Renal cortex interstitium (tissue), 11 donors: ENCODE measurements around the gene CEP104. TPM values are rescaled to one million over a fixed set of nuclear protein-coding genes. Genes with fewer than 3 reads are reported as not detected.

Experiments
- DNase-seq, 11 donors: peaks; one replicate each; pipeline ENCODE4 v3.0.0-alpha.2; 2013; ENCODE audit warnings: low read depth in 9 of 11, low spot score in 4 of 11; ENCODE audit errors: extremely low read depth in 1 of 11
- polyA plus RNA-seq, 3 donors: library from polyadenylated mRNA; unstranded; fragments of 120-200 nt; gene quantifications; one replicate each; pipeline ENCODE4 v1.2.1, GENCODE V29; 2013; ENCODE audit not compliant: insufficient read length in 3 of 3

Gene CEP104
- polyA plus RNA-seq, 3 donors, result 38.0 to 50.6 (median 41.0) TPM

DNA sequence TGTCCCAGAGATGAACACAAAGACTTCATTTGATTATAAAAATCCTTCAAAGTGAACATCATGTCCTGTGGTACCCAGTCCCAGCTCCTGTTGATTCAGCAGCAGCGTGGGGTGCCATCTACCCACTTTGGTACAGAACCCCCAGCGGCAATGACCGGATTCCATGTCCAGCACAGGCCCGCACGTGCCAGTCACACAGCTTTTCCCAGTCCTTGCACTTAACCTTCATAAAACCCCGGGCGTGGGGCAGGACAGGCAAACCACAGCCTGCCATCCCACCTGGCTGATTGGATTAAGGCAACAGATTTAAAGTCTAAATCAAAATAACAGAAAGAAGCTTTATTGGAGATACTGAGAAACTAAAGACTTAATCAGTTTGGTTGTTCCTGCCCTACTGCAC, 15.5 kb downstream of the CEP104 start:
- no peak for DNase-seq

DNA sequence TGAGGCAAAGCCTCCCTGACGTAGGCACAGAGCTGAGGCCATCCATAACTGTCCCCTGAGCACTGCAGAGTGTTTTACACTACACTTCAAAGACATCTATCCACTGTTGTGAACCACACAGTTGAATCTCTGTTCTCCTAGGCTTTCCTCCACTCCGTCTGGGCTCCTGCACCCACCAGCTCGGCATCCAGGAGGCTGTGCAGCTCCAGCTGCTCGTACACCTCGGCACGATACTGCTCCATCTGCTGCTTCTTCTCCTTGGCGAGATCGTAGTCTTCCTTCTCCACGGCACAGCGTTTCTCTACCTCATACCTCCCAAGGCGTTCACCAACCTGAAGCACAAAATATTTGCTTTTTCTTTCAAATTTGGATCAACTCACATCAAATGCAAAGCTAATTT, 18.2 kb downstream of the CEP104 start:
- DNase-seq, result no peak

GRCh38 chr1:3837685-3838084, 19.3 kb downstream of the CEP104 start:
- no peak for DNase-seq

DNA sequence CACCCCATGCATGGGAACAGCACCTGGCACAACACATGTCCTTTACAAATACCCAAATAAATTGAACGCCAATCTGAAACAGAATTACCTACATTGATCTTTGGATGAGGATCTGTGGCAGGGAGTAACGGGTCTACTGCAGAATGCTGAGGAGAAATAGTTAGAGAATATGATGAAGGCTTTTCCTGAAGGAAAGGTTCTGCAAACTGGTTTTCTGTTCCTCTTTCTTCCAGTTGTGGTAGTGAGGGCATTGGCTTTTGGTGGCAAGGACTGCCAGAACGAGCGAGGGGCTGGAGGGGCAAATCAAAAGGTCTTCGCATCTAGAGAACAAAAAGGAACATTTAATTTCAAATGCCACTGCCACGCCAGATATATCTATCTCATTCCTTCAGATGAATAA, 19.8 kb downstream of the CEP104 start:
- DNase-seq, result no peak

- DNase-seq, result no peak
These were observed 20.6 kb downstream of the CEP104 start for GRCh38 chr1:3836421-3836820.

GRCh38 chr1:3834701-3835100, 22.3 kb downstream of the CEP104 start:
- no peak for DNase-seq

DNA sequence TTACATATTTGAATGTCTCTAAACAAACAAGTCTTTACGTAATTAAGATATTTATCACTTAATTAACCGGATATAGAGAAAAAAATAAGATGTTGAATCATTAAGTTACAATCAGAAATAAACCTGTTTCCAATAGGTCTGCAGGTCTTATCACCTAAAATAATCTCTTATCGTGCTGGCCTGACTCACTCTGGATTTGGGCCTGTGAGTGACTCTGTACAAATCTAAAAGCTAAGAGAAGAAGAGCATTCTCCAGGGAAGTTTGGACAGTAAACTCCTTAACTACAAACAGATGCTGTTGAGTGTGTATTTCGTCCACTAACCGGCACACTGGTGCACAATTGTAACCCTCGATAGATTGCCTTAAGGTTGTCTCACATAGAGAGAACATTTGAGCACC, 25.3 kb downstream of the CEP104 start:
- no peak for DNase-seq

GRCh38 chr1:3828391-3828790, 28.6 kb downstream of the CEP104 start:
- DNase-seq, result no peak

DNA sequence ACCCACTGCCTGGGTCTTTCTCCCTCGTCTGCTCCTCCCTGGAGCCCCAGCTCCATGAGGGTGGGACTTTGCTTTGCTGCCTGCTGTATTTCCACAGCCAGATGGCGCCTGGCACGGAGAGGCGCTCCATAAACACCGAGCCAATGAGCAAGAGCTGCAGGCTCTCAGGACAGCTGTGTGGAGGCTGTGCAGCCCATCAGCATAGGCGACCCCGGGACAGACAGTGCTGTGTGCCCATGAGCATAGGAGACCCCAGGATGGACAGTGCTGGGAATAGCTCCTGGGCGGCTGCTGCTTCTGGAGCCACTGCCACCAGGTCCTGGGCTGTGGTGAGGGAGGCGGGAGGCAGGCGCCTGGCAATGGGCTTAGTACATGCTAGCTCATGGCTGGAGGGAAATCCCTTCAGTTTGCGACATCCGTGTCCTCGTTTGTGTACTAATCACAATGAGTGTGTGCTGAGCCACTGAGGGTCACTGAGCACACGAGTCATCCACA, 29.2 kb downstream of the CEP104 start:
- no peak for DNase-seq

GRCh38 chr1:3825356-3825755, 31.7 kb downstream of the CEP104 start:
- no peak for DNase-seq

DNA sequence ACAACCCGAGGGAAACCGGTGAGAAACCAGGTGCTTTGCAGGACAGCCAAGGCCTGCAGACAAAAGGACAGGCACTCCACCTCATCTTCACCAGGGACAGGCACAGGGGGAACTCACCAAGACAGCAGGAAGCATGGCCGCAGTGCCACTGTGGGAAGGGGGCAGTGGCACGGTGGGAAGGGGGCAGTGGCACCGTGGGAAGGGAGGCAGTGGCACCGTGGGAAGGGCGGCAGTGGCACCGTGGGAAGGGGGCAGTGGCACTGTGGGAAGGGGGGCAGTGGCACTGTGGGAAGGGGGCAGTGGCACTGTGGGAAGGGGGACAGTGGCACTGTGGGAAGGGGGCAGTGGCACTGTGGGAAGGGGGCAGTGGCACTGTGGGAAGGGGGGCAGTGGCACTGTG, 32.4 kb downstream of the CEP104 start:
- DNase-seq, result no peak

- no peak for DNase-seq
These were observed 34.6 kb downstream of the CEP104 start for GRCh38 chr1:3822421-3822820.

DNA sequence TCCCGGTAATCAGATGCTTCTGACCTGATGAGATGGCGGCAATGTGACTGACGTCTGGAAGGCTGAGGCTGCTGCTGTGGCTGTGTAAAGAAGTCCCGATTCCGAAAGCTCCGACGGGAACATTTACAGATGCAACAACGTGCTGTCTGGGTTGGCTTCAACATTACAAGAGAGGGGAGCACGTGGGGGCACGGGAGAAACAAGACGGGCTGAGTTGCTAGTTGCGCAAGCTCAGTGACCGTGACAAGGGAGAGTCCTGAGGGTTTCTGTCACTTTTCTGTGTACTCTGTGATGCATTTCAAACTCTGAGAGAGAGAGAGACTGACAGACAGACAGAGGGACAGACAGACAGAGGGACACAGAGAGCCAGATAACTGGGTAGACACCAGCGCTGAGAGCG, 35.1 kb downstream of the CEP104 start:
- DNase-seq, result no peak

DNA sequence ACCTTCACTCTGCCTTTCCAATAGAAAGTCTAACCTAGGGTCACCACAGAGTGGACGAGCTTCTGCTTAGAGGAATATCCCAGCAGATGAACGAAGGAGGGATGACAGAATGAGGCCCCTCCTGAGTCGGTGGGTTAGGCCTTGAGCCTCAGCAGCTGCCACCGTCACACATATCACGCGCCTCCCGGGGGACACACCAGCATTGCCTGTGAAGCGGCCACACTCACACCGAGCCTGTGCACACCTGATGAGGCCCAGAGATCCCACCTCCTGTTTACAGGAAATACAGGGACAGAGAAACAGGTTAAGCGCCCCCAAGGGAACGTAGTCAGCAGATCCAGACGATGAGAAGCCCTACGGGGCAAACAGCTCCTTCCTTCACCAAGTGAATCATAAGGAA, 35.6 kb downstream of the CEP104 start:
- no peak for DNase-seq

GRCh38 chr1:3821004-3821403, 36.0 kb downstream of the CEP104 start:
- DNase-seq, result peak in 1 of 11 donors; percentile 36

DNA sequence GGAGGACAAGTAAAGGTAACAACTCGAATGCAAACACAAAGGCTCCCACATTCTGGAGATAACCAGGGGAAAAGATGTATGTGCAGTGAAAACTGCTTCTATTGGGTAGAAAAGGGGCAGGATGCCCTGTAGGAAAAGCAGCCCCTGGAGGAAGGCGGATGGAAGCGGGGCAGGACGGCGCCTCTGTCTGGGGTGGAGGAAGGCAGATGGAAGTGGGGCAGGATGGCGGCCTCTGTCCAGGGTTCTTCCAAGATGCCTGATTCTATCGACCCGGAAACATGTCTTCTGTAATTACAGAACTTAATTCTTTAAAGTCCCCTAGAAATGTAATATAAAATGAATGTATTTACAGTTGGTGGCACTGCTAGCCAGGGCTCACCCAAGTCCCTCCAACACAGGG, 36.7 kb downstream of the CEP104 start:
- DNase-seq, result no peak

DNA sequence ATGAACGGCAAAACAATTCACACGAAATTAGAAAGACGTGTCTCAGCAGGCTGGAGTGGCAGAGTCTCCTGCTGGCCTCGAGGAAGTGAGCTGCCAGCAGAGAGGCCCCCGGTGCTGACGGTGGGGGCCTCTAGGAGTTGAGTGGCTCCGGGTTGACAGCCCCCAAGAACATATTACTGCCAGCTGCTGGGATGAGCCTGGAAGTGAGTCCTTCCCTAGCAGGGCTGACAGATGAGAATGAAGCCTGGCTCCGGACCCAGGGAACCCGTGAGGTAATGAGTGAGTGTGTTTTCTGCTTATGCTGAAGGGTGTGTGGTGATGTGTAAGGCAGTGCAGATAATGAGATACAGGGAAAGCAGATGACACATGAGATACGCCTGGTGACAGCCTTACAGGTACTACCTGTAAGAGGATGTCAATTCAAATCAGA, 37.2 kb downstream of the CEP104 start:
- no peak for DNase-seq

- DNase-seq, result no peak
These were observed 39.0 kb downstream of the CEP104 start for GRCh38 chr1:3817821-3818597.

GRCh38 chr1:3817138-3817740, 39.8 kb downstream of the CEP104 start:
- no peak for DNase-seq

- no peak for DNase-seq
These were observed 40.5 kb downstream of the CEP104 start for GRCh38 chr1:3816331-3817137.
